Activated CD4-positive, alpha-beta T cell treated with anti-CD3 and anti-CD28 coated beads, Interleukin-2, amount 50 U/mL, for 16 hours (primary cell): ENCODE measurements around the gene ZDHHC3.
A peak's percentile ranks its signal among the peaks of the same experiment; 100 is the strongest.

Source experiments
- DNase-seq: peaks from one replicate; pipeline ENCODE4 v3.0.0-alpha.2; 2020

ZDHHC3 gene

GRCh38 chr3:44924457-44925084 is 51.4 kb downstream of the ZDHHC3 start:
- no peak for DNase-seq

- no peak for DNase-seq
These were observed 52.1 kb downstream of the ZDHHC3 start for GRCh38 chr3:44923632-44924456.

- no peak for DNase-seq
These were observed 55.9 kb downstream of the ZDHHC3 start for GRCh38 chr3:44920081-44920480.

GRCh38 chr3:44918581-44918980 is 57.4 kb downstream of the ZDHHC3 start:
- no peak for DNase-seq

DNA sequence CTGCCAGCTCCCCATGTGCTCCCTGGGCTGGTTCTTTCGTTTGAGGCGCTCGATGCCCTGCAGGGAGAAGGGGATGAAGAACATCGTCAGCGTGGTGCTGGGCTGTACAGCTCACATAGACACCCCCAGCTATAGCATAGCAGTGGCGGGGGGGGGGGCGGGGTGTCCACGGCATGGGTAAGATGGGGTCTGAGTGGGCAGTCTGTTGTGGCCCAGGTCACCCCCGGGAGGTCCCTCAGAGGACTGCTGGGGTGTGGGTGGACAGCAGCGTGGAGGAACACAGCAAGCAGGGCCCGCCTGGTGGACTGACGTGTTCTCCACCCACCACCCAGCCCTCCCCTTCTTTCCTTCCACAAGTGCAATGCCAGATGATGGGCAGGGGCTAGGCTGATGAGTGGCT is 57.9 kb downstream of the ZDHHC3 start:
- no peak for DNase-seq

GRCh38 chr3:44915702-44916438 is 60.1 kb downstream of the ZDHHC3 start:
- DNase-seq, result no peak

DNA sequence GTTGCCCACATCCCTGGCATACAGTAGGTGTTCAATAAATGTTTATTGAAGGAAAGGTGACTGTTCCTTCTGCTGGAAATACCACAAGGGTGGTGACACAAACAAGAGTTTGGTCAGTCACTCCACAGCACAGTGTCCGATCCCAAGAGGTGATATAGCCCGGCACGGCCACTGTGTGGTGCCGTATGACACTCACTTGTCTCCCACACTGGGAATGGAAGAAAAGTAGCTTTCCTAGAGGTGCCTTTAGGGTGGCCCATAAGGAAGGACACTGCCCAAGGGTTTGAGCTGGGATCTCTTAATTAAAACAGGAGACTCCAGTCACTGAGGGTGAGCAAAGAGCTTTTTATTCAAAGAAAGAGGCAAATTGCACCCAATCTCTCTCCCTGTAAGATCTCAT is 61.0 kb downstream of the ZDHHC3 start:
- DNase-seq, result no peak

DNA sequence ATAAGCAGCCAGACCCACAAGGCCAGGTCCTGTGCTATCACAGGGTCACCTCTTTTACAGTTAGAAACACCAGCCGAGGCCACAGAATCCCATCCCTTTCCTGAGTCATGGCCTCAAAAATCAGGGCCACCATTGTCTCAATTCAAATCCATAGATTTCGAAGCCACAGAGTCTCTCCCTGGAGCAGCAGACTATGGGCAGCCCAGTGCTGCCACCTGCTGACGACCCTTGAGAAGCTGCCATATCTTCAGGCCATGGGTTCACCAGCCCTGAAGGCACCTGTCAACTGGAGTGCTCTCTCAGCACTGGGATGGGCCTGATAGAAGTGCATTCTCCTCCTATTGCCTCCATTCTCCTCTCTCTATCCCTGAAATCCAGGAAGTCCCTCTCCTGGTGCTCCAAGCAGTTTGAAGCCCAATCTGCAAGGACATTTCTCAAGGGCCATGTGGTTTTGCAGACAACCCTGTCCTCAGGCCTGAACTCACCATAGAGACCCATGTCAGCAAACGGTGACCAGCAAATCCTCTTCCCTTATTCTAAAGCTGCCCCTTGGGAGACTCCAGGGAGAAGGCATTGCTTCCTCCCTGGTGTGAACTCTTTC is 62.0 kb downstream of the ZDHHC3 start:
- peak; percentile 48 for DNase-seq

DNA sequence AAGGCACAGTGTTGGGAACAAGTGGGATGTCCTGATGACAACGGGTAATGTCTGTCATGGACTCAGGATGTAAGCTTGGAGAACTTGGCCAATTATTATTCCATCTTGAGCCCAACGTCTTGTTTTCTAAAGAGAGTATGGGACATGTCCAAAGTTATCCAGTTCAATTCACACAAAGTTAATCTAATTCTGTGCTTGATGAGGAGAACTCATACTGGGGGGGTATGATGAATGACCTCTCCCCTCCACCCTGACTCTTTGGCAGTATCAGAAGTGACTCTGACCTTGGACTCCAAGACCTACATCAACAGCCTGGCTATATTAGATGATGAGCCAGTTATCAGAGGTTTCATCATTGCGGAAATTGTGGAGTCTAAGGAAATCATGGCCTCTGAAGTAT is 65.3 kb downstream of the ZDHHC3 start:
- DNase-seq, result no peak

DNA sequence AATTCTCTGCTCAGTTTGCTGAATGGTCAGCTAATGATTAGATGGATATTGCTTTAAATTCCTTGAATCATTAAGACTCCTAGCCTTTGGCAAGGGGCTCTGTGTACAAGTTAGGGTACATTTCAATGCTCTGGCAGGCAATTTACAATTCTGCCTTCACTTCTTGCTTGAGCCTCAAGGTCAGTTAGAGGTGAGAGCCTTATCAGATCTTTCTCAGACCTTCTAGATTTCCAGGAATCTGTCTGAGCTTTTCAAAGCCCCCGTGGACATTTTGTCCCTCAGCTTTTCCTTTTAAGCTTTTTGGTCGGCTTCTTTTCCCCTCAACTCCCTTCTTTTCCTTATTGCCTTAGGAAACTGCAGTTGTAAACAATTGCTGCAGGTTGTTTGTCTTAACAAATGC is 66.9 kb downstream of the ZDHHC3 start:
- DNase-seq, result no peak

- DNase-seq, result no peak
These were observed 68.4 kb downstream of the ZDHHC3 start for GRCh38 chr3:44907612-44908011.

- no peak for DNase-seq
These were observed 69.0 kb downstream of the ZDHHC3 start for GRCh38 chr3:44906997-44907396.

GRCh38 chr3:44905446-44906157 is 70.4 kb downstream of the ZDHHC3 start:
- no peak for DNase-seq

DNA sequence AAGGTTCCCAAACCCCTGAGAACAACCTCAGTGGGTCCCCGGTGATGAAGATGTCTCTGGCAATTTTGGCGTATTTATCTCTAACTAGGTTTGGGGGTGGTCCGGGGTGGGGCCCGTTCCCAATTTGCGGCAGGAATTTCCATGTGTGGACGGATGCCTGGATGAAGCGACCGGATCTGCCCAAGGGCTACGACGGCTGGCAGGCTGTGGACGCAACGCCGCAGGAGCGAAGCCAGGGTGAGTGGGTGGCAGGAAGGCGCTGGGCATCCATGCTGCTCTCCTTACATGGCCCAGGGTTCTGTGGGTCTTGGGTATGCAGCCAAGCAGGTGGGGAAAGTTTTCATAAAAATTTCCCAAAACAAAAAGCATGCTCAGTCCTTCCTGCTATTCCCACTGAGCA is 72.2 kb downstream of the ZDHHC3 start:
- DNase-seq, result no peak

DNA sequence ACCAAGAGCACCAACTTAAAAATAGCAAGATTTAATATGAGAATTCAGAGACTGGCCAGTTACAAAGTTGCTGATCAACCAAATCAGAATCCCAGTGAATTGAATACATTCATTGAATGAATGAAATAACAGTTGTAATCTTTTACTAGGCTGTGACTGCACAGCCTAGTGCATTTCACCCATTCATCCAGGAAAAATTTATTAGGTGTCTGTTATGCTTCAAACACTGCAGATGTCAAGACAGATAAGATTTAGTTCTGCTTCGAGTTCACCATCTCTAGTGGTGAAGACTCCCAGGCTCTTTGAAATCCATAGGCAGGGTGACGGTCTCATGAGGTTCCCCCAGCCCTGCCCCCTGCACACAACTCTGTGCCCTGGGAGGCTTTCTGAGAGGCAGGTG is 72.7 kb downstream of the ZDHHC3 start:
- DNase-seq, result no peak

- no peak for DNase-seq
These were observed 73.3 kb downstream of the ZDHHC3 start for GRCh38 chr3:44902628-44903027.

DNA sequence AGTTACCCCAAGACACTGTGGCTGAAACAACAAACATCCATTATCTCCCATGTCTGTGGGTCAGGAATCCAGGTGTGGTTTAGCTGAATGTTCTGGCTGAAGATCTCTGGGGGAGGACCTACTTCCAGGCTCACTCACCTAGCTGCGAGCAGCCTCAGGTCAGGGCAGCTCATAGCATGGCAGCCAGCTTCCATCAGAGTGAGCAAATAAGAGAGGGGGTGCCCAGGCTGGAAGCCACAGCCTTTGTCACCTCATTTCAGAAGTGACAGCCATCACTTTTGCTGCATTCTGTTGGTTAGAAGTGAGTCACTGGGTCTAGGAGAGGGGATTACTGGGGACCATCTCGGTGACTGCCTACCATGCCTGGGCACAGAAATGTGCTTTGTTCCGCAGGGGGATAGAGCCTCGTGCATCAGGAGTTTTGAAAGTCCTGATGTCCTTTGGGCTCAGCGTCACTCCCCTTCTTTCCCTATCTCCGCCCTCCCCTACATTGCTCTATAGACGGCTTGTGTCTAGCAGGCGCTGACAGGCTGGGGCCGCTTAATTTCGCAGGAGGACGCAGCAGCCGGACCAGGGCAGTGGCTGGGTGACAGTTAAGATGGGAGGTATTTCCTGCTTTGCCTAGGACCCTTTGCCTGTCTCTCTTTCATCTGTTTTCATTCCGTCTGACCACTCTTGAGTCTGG is 76.1 kb downstream of the ZDHHC3 start:
- DNase-seq, result peak; percentile 5

GRCh38 chr3:44896440-44896839 is 79.5 kb downstream of the ZDHHC3 start:
- no peak for DNase-seq

DNA sequence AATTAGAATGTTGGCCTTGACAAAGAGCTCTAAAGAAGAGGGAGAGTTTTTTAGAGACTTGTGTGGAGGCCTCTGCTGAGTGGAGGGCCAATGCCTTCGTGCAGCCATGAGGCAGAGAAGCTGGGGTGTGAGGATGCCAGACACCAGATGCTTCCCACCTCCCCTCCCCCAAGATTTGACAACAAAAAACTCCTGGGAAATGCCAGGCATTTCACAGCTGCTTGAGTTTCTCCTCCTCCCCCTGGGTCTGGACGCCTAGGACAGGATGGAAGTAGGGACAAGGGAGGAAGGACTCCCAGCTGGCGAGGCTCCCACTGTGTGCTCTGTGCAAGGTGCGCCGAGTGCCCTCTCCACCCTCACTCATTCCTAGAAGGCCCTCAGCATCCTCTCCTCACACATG is 81.5 kb downstream of the ZDHHC3 start:
- no peak for DNase-seq

DNA sequence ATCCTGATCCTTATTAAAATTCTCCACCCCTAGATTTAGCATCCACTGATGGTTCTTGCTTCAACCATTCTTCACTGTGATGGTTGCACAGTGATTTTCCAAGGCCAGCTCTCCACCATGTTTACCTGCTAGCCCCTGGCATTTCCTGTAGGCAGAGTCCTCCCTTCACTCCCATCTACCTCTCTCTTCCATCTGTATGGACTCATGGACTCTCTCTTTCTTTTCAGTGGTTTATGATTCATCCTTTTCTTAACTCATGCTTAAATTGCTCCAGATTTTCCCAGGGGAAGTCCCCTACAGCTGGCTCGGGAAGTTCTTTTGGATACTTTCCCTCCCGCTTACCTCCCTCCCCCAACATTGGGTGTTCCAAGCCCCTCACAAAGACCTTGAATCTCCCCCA is 82.9 kb downstream of the ZDHHC3 start:
- DNase-seq, result no peak

DNA sequence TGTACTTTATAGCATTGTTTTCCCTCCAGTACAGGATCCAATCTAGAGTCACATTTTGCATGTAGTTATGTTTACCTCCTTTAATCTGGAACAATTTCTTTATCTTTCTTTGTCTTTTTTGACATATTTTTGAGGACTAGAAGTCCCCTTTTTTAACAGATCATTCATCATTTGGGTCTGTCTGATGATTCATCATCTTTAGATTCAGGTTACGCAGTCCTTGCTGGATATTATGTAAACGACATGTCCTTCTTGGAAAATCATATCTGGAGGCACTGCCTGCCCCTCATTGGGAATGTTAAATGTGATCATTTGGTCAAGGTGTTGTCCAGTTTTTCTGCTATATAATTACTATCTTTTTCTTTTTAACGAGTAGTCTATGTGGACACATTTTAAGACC is 83.3 kb downstream of the ZDHHC3 start:
- DNase-seq, result no peak

DNA sequence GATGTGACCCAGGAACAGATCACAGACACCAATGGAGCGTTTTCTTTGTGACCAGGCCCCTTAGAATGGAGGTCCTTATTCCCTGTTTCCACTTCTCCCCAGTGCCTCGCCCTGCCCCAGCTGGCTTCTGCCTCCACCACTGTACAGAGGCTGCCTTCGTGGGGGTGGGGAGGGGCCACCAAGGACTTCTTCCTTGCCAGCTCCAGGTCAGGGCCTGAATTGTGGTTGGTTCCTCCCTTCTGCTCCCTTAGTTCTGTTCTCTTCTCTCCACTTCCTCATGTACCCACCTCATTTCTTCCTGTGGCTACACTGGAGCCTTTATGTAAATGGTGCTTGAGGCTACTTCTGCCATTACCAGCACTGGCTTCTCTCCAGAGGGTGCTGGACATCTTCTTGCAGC is 85.1 kb downstream of the ZDHHC3 start:
- no peak for DNase-seq
